Measurements from ENCODE around the gene EHMT1. TPM values are rescaled to one million over a fixed set of nuclear protein-coding genes. Genes with fewer than 3 reads are reported as not detected.

Gene EHMT1
- total and polyA plus RNA-seq, 10 of the 15 experiments (the other 5 are each of a cell fraction or from before 2014, with no cell fraction given) = 2.9 to 100 (median 48.1) TPM

DNA sequence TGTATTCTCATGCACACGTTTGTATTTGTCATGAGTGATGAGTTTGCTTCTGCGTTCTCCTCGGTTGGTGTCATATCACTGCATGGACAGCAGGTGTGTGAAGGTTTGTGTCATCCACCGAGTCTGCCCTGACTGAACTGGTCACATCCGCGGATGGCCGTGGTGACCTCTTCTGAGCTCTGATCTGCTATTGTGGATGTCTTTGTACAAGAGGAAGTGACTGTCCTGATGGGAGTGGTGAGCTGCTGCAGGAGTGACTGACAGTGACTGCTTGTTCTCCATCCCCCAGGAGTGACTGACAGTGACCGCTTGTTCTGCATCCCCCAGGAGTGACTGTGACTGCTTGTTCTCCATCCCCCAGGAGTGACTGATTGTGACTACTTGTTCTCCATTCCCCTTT lies 69.9 kb downstream of the EHMT1 start:
- BruUV-seq (replicated peaks) = no TSS peak
- intact Hi-C loops (cut with micrococcal nuclease; ENCODE audit: unreplicated experiment) = no loop called here
- Histone ChIP-seq H3K36me3 (ENCODE audit: control insufficient read depth in 2 of 2, insufficient read depth in 2 of 2, low read length in 1 of 2) (no peaks in the 10 kb centered on the region; a peak in 1 of 4 replicates), H3K4me2 (ENCODE audit: control insufficient read depth, insufficient read depth) (no peak overlapping the region), H2AFZ (ENCODE audit: control insufficient read depth, low read depth, low read length) (no peak overlapping the region), H3K9ac (ENCODE audit: control insufficient read depth, insufficient read depth, low read length) (no peak overlapping the region), H3K4me1 (ENCODE audit: control insufficient read depth, insufficient read depth, low read length) (peaks cover 7% of the 10 kb centered on the region), H3K79me2 (ENCODE audit: control insufficient read depth, insufficient read depth, low read length) (peaks cover 48% of the 10 kb centered on the region), H3K9me3 (replicated peaks; ENCODE audit: control insufficient read depth, insufficient read depth, low read length) (no peaks in the 10 kb centered on the region), H3K4me3 (no peak overlapping the region), H3K27ac (ENCODE audit: control insufficient read depth, insufficient read depth) (no peak overlapping the region), H4K20me1 (ENCODE audit: control insufficient read depth, insufficient read depth) (peaks cover 3% of the 10 kb centered on the region; the same call in 1 of the 2 replicates), H3K27me3 (replicated peaks in 1 of 2; ENCODE audit: control insufficient read depth in 2 of 2, insufficient read depth in 2 of 2, low read length in 1 of 2) (no peaks in the 10 kb centered on the region)
- DNase-seq (ENCODE audit: low read depth, low spot score) (no peak), FAIRE-seq (no peak), ATAC-seq (no peak)
- TF ChIP-seq RFX5 (IDR thresholded peaks at IDR 0.05; ENCODE audit: low read depth, low read length) = no peak
- no peak for TF ChIP-seq CBFB (IDR thresholded peaks at IDR 0.05; ENCODE audit: low read depth)
- no peak for TF ChIP-seq IKZF2 (IDR thresholded peaks at IDR 0.05)
- TF ChIP-seq SPI1 (IDR thresholded peaks at IDR 0.05; ENCODE audit: borderline replicate concordance, insufficient read depth, low read depth, low read length) = no peak
- TF ChIP-seq SMARCA5 (IDR thresholded peaks at IDR 0.05) = no peak
- TF ChIP-seq ZZZ3 (IDR thresholded peaks at IDR 0.05; ENCODE audit: control insufficient read depth, insufficient read length, low read depth) = no peak
- TF ChIP-seq NR2C1 (IDR thresholded peaks at IDR 0.05) = no peak
- no peak for TF ChIP-seq RB1 (IDR thresholded peaks at IDR 0.05; ENCODE audit: borderline replicate concordance)
- TF ChIP-seq NRF1 (conservative IDR thresholded peaks at IDR 0.05; ENCODE audit: low read depth, low read length) = no peak
- TF ChIP-seq RUNX3 (IDR thresholded peaks at IDR 0.05; ENCODE audit: low read length) = no peak
- no peak for TF ChIP-seq WRNIP1 (IDR thresholded peaks at IDR 0.05; ENCODE audit: borderline replicate concordance, low read depth, low read length)
- no peak for TF ChIP-seq ZNF384 (IDR thresholded peaks at IDR 0.05; ENCODE audit: borderline replicate concordance, low read depth, low read length)
- no peak for TF ChIP-seq SIX5 (IDR thresholded peaks at IDR 0.05; ENCODE audit: low read depth, low read length, severe bottlenecking)
- TF ChIP-seq, protein P1, sequence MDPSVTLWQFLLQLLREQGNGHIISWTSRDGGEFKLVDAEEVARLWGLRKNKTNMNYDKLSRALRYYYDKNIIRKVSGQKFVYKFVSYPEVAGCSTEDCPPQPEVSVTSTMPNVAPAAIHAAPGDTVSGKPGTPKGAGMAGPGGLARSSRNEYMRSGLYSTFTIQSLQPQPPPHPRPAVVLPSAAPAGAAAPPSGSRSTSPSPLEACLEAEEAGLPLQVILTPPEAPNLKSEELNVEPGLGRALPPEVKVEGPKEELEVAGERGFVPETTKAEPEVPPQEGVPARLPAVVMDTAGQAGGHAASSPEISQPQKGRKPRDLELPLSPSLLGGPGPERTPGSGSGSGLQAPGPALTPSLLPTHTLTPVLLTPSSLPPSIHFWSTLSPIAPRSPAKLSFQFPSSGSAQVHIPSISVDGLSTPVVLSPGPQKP (IDR thresholded peaks at IDR 0.05; ENCODE audit: low read depth, low read length) = no peak
- no peak for TF ChIP-seq CREB1 (IDR thresholded peaks at IDR 0.05; ENCODE audit: low read depth)
- SMC1A ChIA-PET (ENCODE audit: uncharacterized antibody, unreplicated experiment) = no interaction called here
- CTCF ChIA-PET = no interaction called here
- POLR2A ChIA-PET = no interaction called here
- in situ Hi-C loops (cut with MboI) = no loop called here
- WGBS (ENCODE audit: insufficient coverage, insufficient replicate concordance, low lambda C conversion rate, missing lambda C conversion rate) = 94% methylated on average over 8 of the region's 8 CpGs
- RAD21 ChIA-PET (ENCODE audit: unreplicated experiment) = no interaction called here

Data from GM12878 (cell line).